Measurements from ENCODE around the gene DPH5.
"Not testable (repeated sequence)": the region's sequence is repeated elsewhere in the genome, so short reads cannot be mapped to it uniquely, and the experiment has no call there.

DPH5 gene

GRCh38 chr1:101044749-101045148, 19.2 kb upstream of the DPH5 start:
- no peaks in the 10 kb centered on the region for H3K27me3 Mint-ChIP-seq (ENCODE audit: low read depth)
- peaks cover 4% of the 10 kb centered on the region for H3K9me3 Mint-ChIP-seq
- H3K4me3 Mint-ChIP-seq, result no peak overlapping the region
- H3K36me3 Mint-ChIP-seq (ENCODE audit: low read depth), result peaks cover 30% of the 10 kb centered on the region
- DNase-seq (ENCODE audit: low spot score), result no peak
- peaks cover 6% of the 10 kb centered on the region for H3K4me1 Mint-ChIP-seq (ENCODE audit: low read depth)
- no peak overlapping the region for H3K27ac Mint-ChIP-seq

GRCh38 chr1:101044259-101044658, 18.7 kb upstream of the DPH5 start:
- H3K27ac Mint-ChIP-seq, result no peak overlapping the region
- H3K4me1 Mint-ChIP-seq (ENCODE audit: low read depth), result peaks cover 6% of the 10 kb centered on the region
- no peak overlapping the region for H3K4me3 Mint-ChIP-seq
- peaks cover 8% of the 10 kb centered on the region for H3K9me3 Mint-ChIP-seq
- no peaks in the 10 kb centered on the region for H3K27me3 Mint-ChIP-seq (ENCODE audit: low read depth)
- no peak for DNase-seq (ENCODE audit: low spot score)
- H3K36me3 Mint-ChIP-seq (ENCODE audit: low read depth), result peaks cover 35% of the 10 kb centered on the region

GRCh38 chr1:101043776-101044175, 18.2 kb upstream of the DPH5 start:
- Mint-ChIP-seq H3K27me3 (ENCODE audit: low read depth) (no peaks in the 10 kb centered on the region), H3K4me3 (no peak overlapping the region), H3K27ac (no peak overlapping the region), H3K9me3 (peaks cover 13% of the 10 kb centered on the region), H3K4me1 (ENCODE audit: low read depth) (peaks cover 7% of the 10 kb centered on the region), H3K36me3 (ENCODE audit: low read depth) (peaks cover 39% of the 10 kb centered on the region)
- DNase-seq (ENCODE audit: low spot score), result no peak

- DNase-seq (ENCODE audit: low spot score), result no peak
- Mint-ChIP-seq H3K4me1 (ENCODE audit: low read depth) (peaks cover 11% of the 10 kb centered on the region), H3K36me3 (ENCODE audit: low read depth) (peaks cover 55% of the 10 kb centered on the region), H3K27ac (peak overlapping the region; percentile 27), H3K4me3 (no peak overlapping the region), H3K27me3 (ENCODE audit: low read depth) (no peaks in the 10 kb centered on the region), H3K9me3 (peaks cover 24% of the 10 kb centered on the region)
These were observed 15.7 kb upstream of the DPH5 start for GRCh38 chr1:101041300-101041699.

GRCh38 chr1:101040666-101041065, 15.1 kb upstream of the DPH5 start:
- Mint-ChIP-seq H3K4me1 (ENCODE audit: low read depth) (peaks cover 17% of the 10 kb centered on the region), H3K4me3 (no peak overlapping the region), H3K27me3 (ENCODE audit: low read depth) (no peaks in the 10 kb centered on the region), H3K36me3 (ENCODE audit: low read depth) (peaks cover 55% of the 10 kb centered on the region), H3K27ac (no peak overlapping the region), H3K9me3 (peaks cover 27% of the 10 kb centered on the region)
- DNase-seq (ENCODE audit: low spot score), result no peak

GRCh38 chr1:101039245-101039644, 13.7 kb upstream of the DPH5 start:
- H3K9me3 Mint-ChIP-seq, result peaks cover 27% of the 10 kb centered on the region
- H3K36me3 Mint-ChIP-seq (ENCODE audit: low read depth), result peaks cover 49% of the 10 kb centered on the region
- DNase-seq (ENCODE audit: low spot score), result no peak
- H3K4me3 Mint-ChIP-seq, result no peak overlapping the region
- no peak overlapping the region for H3K27ac Mint-ChIP-seq
- H3K27me3 Mint-ChIP-seq (ENCODE audit: low read depth), result no peaks in the 10 kb centered on the region
- H3K4me1 Mint-ChIP-seq (ENCODE audit: low read depth), result peaks cover 19% of the 10 kb centered on the region

- Mint-ChIP-seq H3K27me3 (ENCODE audit: low read depth) (no peaks in the 10 kb centered on the region), H3K4me1 (ENCODE audit: low read depth) (peaks cover 22% of the 10 kb centered on the region), H3K27ac (no peak overlapping the region), H3K36me3 (ENCODE audit: low read depth) (peaks cover 60% of the 10 kb centered on the region), H3K9me3 (peaks cover 36% of the 10 kb centered on the region), H3K4me3 (no peak overlapping the region)
- DNase-seq (ENCODE audit: low spot score), result no peak
These were observed 11.7 kb upstream of the DPH5 start for GRCh38 chr1:101037316-101037715.

- Mint-ChIP-seq H3K27me3 (ENCODE audit: low read depth) (no peaks in the 10 kb centered on the region), H3K36me3 (ENCODE audit: low read depth) (peaks cover 64% of the 10 kb centered on the region), H3K4me3 (no peak overlapping the region), H3K9me3 (peaks cover 23% of the 10 kb centered on the region), H3K27ac (no peak overlapping the region), H3K4me1 (ENCODE audit: low read depth) (peaks cover 39% of the 10 kb centered on the region)
- DNase-seq (ENCODE audit: low spot score), result no peak
These were observed 7.4 kb upstream of the DPH5 start for GRCh38 chr1:101033017-101033416.

- Mint-ChIP-seq H3K4me1 (ENCODE audit: low read depth) (peaks cover 46% of the 10 kb centered on the region), H3K9me3 (peaks cover 20% of the 10 kb centered on the region), H3K36me3 (ENCODE audit: low read depth) (peaks cover 65% of the 10 kb centered on the region)
- DNase-seq (ENCODE audit: low spot score); H3K27me3 Mint-ChIP-seq (ENCODE audit: low read depth); H3K4me3 Mint-ChIP-seq; H3K27ac Mint-ChIP-seq: not testable (repeated sequence)
These were observed 6.5 kb upstream of the DPH5 start for GRCh38 chr1:101032129-101032528.

GRCh38 chr1:101030881-101031280, 5.3 kb upstream of the DPH5 start:
- Mint-ChIP-seq H3K4me3 (no peak overlapping the region), H3K27me3 (ENCODE audit: low read depth) (no peaks in the 10 kb centered on the region), H3K36me3 (ENCODE audit: low read depth) (peaks cover 66% of the 10 kb centered on the region), H3K27ac (no peak overlapping the region), H3K9me3 (peaks cover 14% of the 10 kb centered on the region), H3K4me1 (ENCODE audit: low read depth) (peaks cover 45% of the 10 kb centered on the region)
- DNase-seq (ENCODE audit: low spot score), result no peak

GRCh38 chr1:101029184-101029583, 3.6 kb upstream of the DPH5 start:
- no peak overlapping the region for H3K27ac Mint-ChIP-seq
- peaks cover 14% of the 10 kb centered on the region for H3K9me3 Mint-ChIP-seq
- no peak for DNase-seq (ENCODE audit: low spot score)
- H3K4me3 Mint-ChIP-seq, result peak overlapping the region; percentile 33
- no peaks in the 10 kb centered on the region for H3K27me3 Mint-ChIP-seq (ENCODE audit: low read depth)
- peaks cover 67% of the 10 kb centered on the region for H3K36me3 Mint-ChIP-seq (ENCODE audit: low read depth)
- peaks cover 48% of the 10 kb centered on the region for H3K4me1 Mint-ChIP-seq (ENCODE audit: low read depth)

- H3K4me1 Mint-ChIP-seq (ENCODE audit: low read depth), result peaks cover 50% of the 10 kb centered on the region
- H3K36me3 Mint-ChIP-seq (ENCODE audit: low read depth), result peaks cover 69% of the 10 kb centered on the region
- H3K9me3 Mint-ChIP-seq, result peaks cover 10% of the 10 kb centered on the region
- no peaks in the 10 kb centered on the region for H3K27me3 Mint-ChIP-seq (ENCODE audit: low read depth)
- no peak for DNase-seq (ENCODE audit: low spot score)
- no peak overlapping the region for H3K27ac Mint-ChIP-seq
- H3K4me3 Mint-ChIP-seq, result peak overlapping the region; percentile 94
These were observed 2.9 kb upstream of the DPH5 start for GRCh38 chr1:101028466-101028865.

- DNase-seq (ENCODE audit: low spot score), result no peak
- Mint-ChIP-seq H3K27me3 (ENCODE audit: low read depth) (no peaks in the 10 kb centered on the region), H3K36me3 (ENCODE audit: low read depth) (peaks cover 67% of the 10 kb centered on the region), H3K4me1 (ENCODE audit: low read depth) (peaks cover 51% of the 10 kb centered on the region), H3K9me3 (peaks cover 5% of the 10 kb centered on the region), H3K4me3 (peak overlapping the region; percentile 94), H3K27ac (peak overlapping the region; percentile 26)
These were observed 1.7 kb upstream of the DPH5 start for GRCh38 chr1:101027194-101027772.

GRCh38 chr1:101026430-101026788, 825 bp upstream of the DPH5 start:
- peaks cover 67% of the 10 kb centered on the region for H3K36me3 Mint-ChIP-seq (ENCODE audit: low read depth)

GRCh38 chr1:101025283-101025656, 314 bp downstream of the DPH5 start:
- Mint-ChIP-seq H3K9me3 (no peaks in the 10 kb centered on the region), H3K27ac (peak overlapping the region; percentile 89), H3K27me3 (ENCODE audit: low read depth) (no peaks in the 10 kb centered on the region), H3K36me3 (ENCODE audit: low read depth) (peaks cover 70% of the 10 kb centered on the region), H3K4me1 (ENCODE audit: low read depth) (peaks cover 56% of the 10 kb centered on the region), H3K4me3 (peak overlapping the region; percentile 94)
- DNase-seq (ENCODE audit: low spot score), result peak; percentile 18

More at GRCh38 chr1:101026430-101026788, 825 bp upstream of the DPH5 start:
- no peaks in the 10 kb centered on the region for H3K27me3 Mint-ChIP-seq (ENCODE audit: low read depth)
- H3K27ac Mint-ChIP-seq, result peak overlapping the region; percentile 89
- H3K9me3 Mint-ChIP-seq, result peaks cover 5% of the 10 kb centered on the region
- DNase-seq (ENCODE audit: low spot score), result no peak
- H3K4me1 Mint-ChIP-seq (ENCODE audit: low read depth), result peaks cover 55% of the 10 kb centered on the region
- H3K4me3 Mint-ChIP-seq, result peak overlapping the region; percentile 94
